Panc1 (cell line): ENCODE data around the gene ADAMTS19. TPM values are rescaled to one million over a fixed set of nuclear protein-coding genes. Genes with fewer than 3 reads are reported as not detected.

ENCODE experiments used
- ATAC-seq: fragments of 200-7000 bp; cut with Tn5 transposase; 2 replicates; pipeline ENCODE4 v1.9.1; 2020; ENCODE audit warnings: mild to moderate bottlenecking, moderate library complexity
- BruUV-seq: library from RNA; stranded (reverse); fragments of 400-500 nt; replicated peaks from 2 replicates; lab custom pipeline; 2021; lab: Mats Ljungman, UMichigan
- CTCF ChIA-PET: fragments of 300-600 bp; sonication (Branson Sonifier 250); formaldehyde crosslinking; loops from one replicate; lab custom pipeline; 2022; ENCODE audit warnings: antibody characterized with exemption; lab: Charles Lee
- POLR2A ChIA-PET: fragments of 300-600 bp; sonication (Branson Sonifier 250); formaldehyde crosslinking; loops from one replicate; lab custom pipeline; 2022; ENCODE audit warnings: antibody characterized with exemption; lab: Charles Lee
- DNase-seq: peaks from one replicate; pipeline ENCODE4 v3.0.0-alpha.2; 2010; ENCODE audit warnings: low read depth, low spot score
- H3K27ac ChIP-seq: 2 replicates; pipeline ENCODE4 v1.5.1; 2011; ENCODE audit warnings: mild to moderate bottlenecking, low read length, inconsistent platforms
- H3K27me3 ChIP-seq: fragments of 200-500 bp; sonication (Bioruptor generic); 2 replicates; pipeline ENCODE4 v1.6.0; 2014; ENCODE audit warnings: low read length, inconsistent platforms; ENCODE audit not compliant: control insufficient read depth, insufficient read depth
- H3K36me3 ChIP-seq: fragments of 200-500 bp; sonication (Bioruptor generic); 2 replicates; pipeline ENCODE4 v1.5.1; 2014; ENCODE audit warnings: inconsistent platforms, mild to moderate bottlenecking, low read length, moderate library complexity; ENCODE audit not compliant: control insufficient read depth, insufficient read depth
- H3K4me1 ChIP-seq: 2 replicates; pipeline ENCODE4 v1.5.1; 2011; ENCODE audit warnings: inconsistent platforms, mild to moderate bottlenecking, low read length, moderate library complexity; ENCODE audit not compliant: control insufficient read depth, insufficient read depth
- H3K4me3 ChIP-seq, 2 experiments: 2 replicates each; pipeline ENCODE4 v1.5.1; 2011 to 2012; ENCODE audit warnings: low read depth in 2 of 2, low read length in 2 of 2, mild to moderate bottlenecking in 2 of 2, inconsistent platforms in 1 of 2, moderate library complexity in 1 of 2
- H3K9me3 ChIP-seq: fragments of 200-500 bp; sonication (Bioruptor generic); 2 replicates; pipeline ENCODE4 v1.5.1; 2014; ENCODE audit warnings: low read depth, mild to moderate bottlenecking, inconsistent platforms, low read length, moderate library complexity; ENCODE audit not compliant: control insufficient read depth, insufficient read depth
- CTCF ChIP-seq: fragments of 450-650 bp; IDR thresholded peaks from 2 replicates; pipeline ENCODE4 v1.5.1; 2017; ENCODE audit warnings: mild to moderate bottlenecking
- POLR2AphosphoS5 ChIP-seq: IDR thresholded peaks from 2 replicates; pipeline ENCODE4 v1.6.1; 2012; ENCODE audit warnings: mild to moderate bottlenecking, low read depth, low read length, moderate library complexity
- REST ChIP-seq, 2 experiments: IDR thresholded peaks; 2 replicates each; pipeline ENCODE4 v1.6.1; 2011 to 2012; ENCODE audit warnings: low read depth in 2 of 2, control low read depth in 1 of 2, low read length in 1 of 2, mild to moderate bottlenecking in 1 of 2, moderate library complexity in 1 of 2; ENCODE audit not compliant: insufficient read depth in 1 of 2
- SIN3A ChIP-seq: IDR thresholded peaks from 2 replicates; pipeline ENCODE4 v1.6.1; 2012; ENCODE audit warnings: low read depth, mild to moderate bottlenecking, low read length, moderate library complexity, borderline replicate concordance; ENCODE audit not compliant: insufficient read depth
- TCF7L2 ChIP-seq: IDR thresholded peaks from 2 replicates; pipeline ENCODE4 v1.6.1; 2011; ENCODE audit warnings: mild to moderate bottlenecking, low read depth, low read length, inconsistent platforms
- in situ Hi-C: cut with HindIII; loops from 2 replicates; pipeline ENCODE4 v1.10.0; 2016; ENCODE audit warnings: low sequenced_read_pairs, low pct_unique_long_range_greater_than_20kb
- intact Hi-C: fragments of 100-400 bp; cut with micrococcal nuclease; formaldehyde crosslinking; loops from one replicate; pipeline ENCODE4 v1.10.0; 2022; ENCODE audit not compliant: unreplicated experiment
- total RNA-seq: library from RNA; stranded (reverse); gene quantifications from one replicate; pipeline ENCODE4 v1.2.1, GENCODE V29; 2021; ENCODE audit not compliant: unreplicated experiment

Gene ADAMTS19
- total RNA-seq, 1 experiment from 2014 or later = not detected

GRCh38 chr5:129768735-129769134, 308.6 kb downstream of the ADAMTS19 start:
- no peaks in the 10 kb centered on the region for H3K4me1 ChIP-seq
- no TSS peak for BruUV-seq
- intact Hi-C loops (loop anchor here (2.0 kb wide), 3 partner anchors 104 to 864 kb away; no protein-coding TSS in a partner anchor), in situ Hi-C loops (no loop called here)
- no peak overlapping the region for H3K4me3 ChIP-seq
- no peak overlapping the region for H3K27ac ChIP-seq
- TF ChIP-seq CTCF (no peak), REST (IDR thresholded peaks at IDR 0.05; ENCODE audit: insufficient read depth in 1 of 2, low read depth in 2 of 2, low read length in 1 of 2) (no peak), TCF7L2 (no peak), SIN3A (no peak), POLR2AphosphoS5 (no peak)
- no peaks in the 10 kb centered on the region for H3K9me3 ChIP-seq
- no peaks in the 10 kb centered on the region for H3K36me3 ChIP-seq
- no peaks in the 10 kb centered on the region for H3K27me3 ChIP-seq
- no peak for DNase-seq
- CTCF ChIA-PET = no interaction called here
- POLR2A ChIA-PET = no interaction called here
- no peak for ATAC-seq

- no peak overlapping the region for H3K27ac ChIP-seq
- no peak overlapping the region for H3K4me3 ChIP-seq
- DNase-seq (no peak), ATAC-seq (no peak)
- intact Hi-C loops = loop anchor here (2.0 kb wide), 1 partner anchor 1339 kb away; no protein-coding TSS in a partner anchor
- H3K4me1 ChIP-seq = no peaks in the 10 kb centered on the region
- ChIA-PET POLR2A (no interaction called here), CTCF (no interaction called here)
- H3K27me3 ChIP-seq = no peaks in the 10 kb centered on the region
- in situ Hi-C loops = no loop called here
- H3K36me3 ChIP-seq = no peaks in the 10 kb centered on the region
- TF ChIP-seq REST (IDR thresholded peaks at IDR 0.05; ENCODE audit: insufficient read depth in 1 of 2, low read depth in 2 of 2, low read length in 1 of 2) (no peak), TCF7L2 (no peak), POLR2AphosphoS5 (no peak), SIN3A (no peak), CTCF (no peak)
- no peaks in the 10 kb centered on the region for H3K9me3 ChIP-seq
- BruUV-seq = no TSS peak
These were observed 310.1 kb downstream of the ADAMTS19 start for GRCh38 chr5:129770024-129770820.
